SK-N-SH (cell line): ENCODE data around the gene LHFPL6. TPM values are rescaled to one million over a fixed set of nuclear protein-coding genes. Genes with fewer than 3 reads are reported as not detected.

Experiments used
- CTCF ChIA-PET: fragments of 300-600, 350-600 bp; formaldehyde crosslinking; extraction: SDS; loops from one replicate; lab custom pipeline; 2021; lab: Yijun Ruan, JAX
- POLR2A ChIA-PET: fragments of 350-600 bp; sonication (Branson Sonifier 250); formaldehyde crosslinking; extraction: SDS; loops from one replicate; lab custom pipeline; 2020; ENCODE audit warnings: antibody characterized with exemption, inconsistent platforms; lab: Yijun Ruan, JAX
- DNase-seq: peaks from one replicate; pipeline ENCODE4 v3.0.0; 2012
- H2AFZ ChIP-seq: fragments of 200-600 bp; sonication (generic); 2 replicates; pipeline ENCODE4 v1.8.1; 2016; ENCODE audit warnings: antibody characterized with exemption, mild to moderate bottlenecking, low read depth
- H3F3A ChIP-seq: fragments of 200-600 bp; sonication (generic); replicated peaks from 2 replicates; pipeline ENCODE3; 2016; ENCODE audit warnings: antibody characterized with exemption, mild to moderate bottlenecking; ENCODE audit not compliant: insufficient read depth
- H3K27ac ChIP-seq, 2 experiments: fragments of 200-500 bp in 1 of 2; fragments of 200-600 bp in 1 of 2; sonication (Bioruptor generic) in 1 of 2; sonication (generic), shearing (Covaris generic) in 1 of 2; 2 replicates each; pipeline versions ENCODE4 v1.5.1 to v1.6.1; 2014 to 2016; ENCODE audit warnings: low read depth in 2 of 2, inconsistent platforms in 1 of 2, low read length in 1 of 2, mild to moderate bottlenecking in 1 of 2, mixed read lengths in 1 of 2
- H3K27me3 ChIP-seq: fragments of 200-600 bp; sonication (generic), shearing (Covaris generic); 2 replicates; pipeline ENCODE4 v1.6.1; 2016; ENCODE audit warnings: mixed run types; ENCODE audit not compliant: insufficient read depth
- H3K36me3 ChIP-seq, 2 experiments: fragments of 200-500 bp in 1 of 2; fragments of 200-600 bp in 1 of 2; sonication (Bioruptor generic) in 1 of 2; sonication (generic) in 1 of 2; replicated peaks in 1 of 2; 2 replicates each; pipeline versions ENCODE3 to v1.5.1; 2014 to 2016; ENCODE audit warnings: low read length in 1 of 2, mild to moderate bottlenecking in 1 of 2; ENCODE audit not compliant: insufficient read depth in 2 of 2, control insufficient read depth in 1 of 2
- H3K4me1 ChIP-seq, 2 experiments: fragments of 200-500 bp in 1 of 2; fragments of 200-600 bp in 1 of 2; sonication (Bioruptor generic) in 1 of 2; sonication (generic), shearing (Covaris generic) in 1 of 2; 2 replicates each; pipeline versions ENCODE4 v1.5.1 to v1.6.1; 2014 to 2016; ENCODE audit warnings: low read depth in 1 of 2, low read length in 1 of 2, mixed run types in 1 of 2; ENCODE audit not compliant: insufficient read depth in 2 of 2, control insufficient read depth in 1 of 2
- H3K4me2 ChIP-seq: fragments of 200-600 bp; sonication (generic), shearing (Covaris generic); 2 replicates; pipeline ENCODE4 v1.6.1; 2017; ENCODE audit warnings: mixed run types
- H3K4me3 ChIP-seq, 2 experiments: fragments of 200-500 bp in 1 of 2; fragments of 200-600 bp in 1 of 2; sonication (Bioruptor generic) in 1 of 2; sonication (generic), shearing (Covaris generic) in 1 of 2; 2 replicates each; pipeline versions ENCODE4 v1.5.1 to v1.8.1; 2014 to 2016; ENCODE audit warnings: low read depth in 2 of 2, inconsistent platforms in 1 of 2, low read length in 1 of 2, mild to moderate bottlenecking in 1 of 2, mixed read lengths in 1 of 2, moderate library complexity in 1 of 2
- H3K79me2 ChIP-seq: fragments of 200-600 bp; sonication (generic); 2 replicates; pipeline ENCODE4 v1.8.1; 2017; ENCODE audit warnings: mild to moderate bottlenecking; ENCODE audit not compliant: insufficient read depth
- H3K9ac ChIP-seq: fragments of 200-600 bp; sonication (generic); 2 replicates; pipeline ENCODE4 v1.6.1; 2017; ENCODE audit warnings: mixed run types
- H3K9me2 ChIP-seq: fragments of 200-600 bp; sonication (generic); 2 replicates; pipeline ENCODE4 v1.6.1; 2017; ENCODE audit warnings: mixed run types
- H3K9me3 ChIP-seq: fragments of 200-600 bp; sonication (generic); 2 replicates; pipeline ENCODE4 v1.6.1; 2017; ENCODE audit warnings: mixed run types, mild to moderate bottlenecking, moderate library complexity
- H4K20me1 ChIP-seq: fragments of 200-600 bp; sonication (generic); 2 replicates; pipeline ENCODE4 v1.6.1; 2017; ENCODE audit warnings: mild to moderate bottlenecking, mixed run types; ENCODE audit not compliant: insufficient read depth
- ELF1 ChIP-seq: IDR thresholded peaks from 2 replicates; pipeline ENCODE4 v1.4.0; 2012
- EP300 ChIP-seq, 2 experiments: IDR thresholded peaks; 2 replicates each; pipeline versions ENCODE4 v1.4.0 to v1.6.1; 2012; ENCODE audit warnings: borderline replicate concordance in 1 of 2, low read depth in 1 of 2, low read length in 1 of 2
- FOXM1 ChIP-seq: IDR thresholded peaks from 2 replicates; pipeline ENCODE4 v1.4.0; 2012; ENCODE audit warnings: low read depth, mild to moderate bottlenecking
- IRF3 ChIP-seq: fragments of 150-350 bp; IDR thresholded peaks from 2 replicates; pipeline ENCODE4 v1.6.1; 2016; ENCODE audit warnings: mild to moderate bottlenecking, low read depth, low read length
- JUND ChIP-seq: IDR thresholded peaks from 2 replicates; pipeline ENCODE4 v1.4.0; 2012
- MXI1 ChIP-seq: IDR thresholded peaks from 2 replicates; pipeline ENCODE4 v1.6.1; 2012; ENCODE audit warnings: mild to moderate bottlenecking, low read depth, low read length, improper control_type of control experiment
- RXRA ChIP-seq: IDR thresholded peaks from 2 replicates; pipeline ENCODE4 v1.4.0; 2012; ENCODE audit warnings: low read depth, mild to moderate bottlenecking, borderline replicate concordance
- SIN3A ChIP-seq: IDR thresholded peaks from 2 replicates; pipeline ENCODE4 v1.6.1; 2012; ENCODE audit warnings: low read depth, mild to moderate bottlenecking, low read length, moderate library complexity, borderline replicate concordance
- TAF1 ChIP-seq: IDR thresholded peaks from 2 replicates; pipeline ENCODE4 v1.6.1; 2012; ENCODE audit warnings: low read depth, mild to moderate bottlenecking, low read length, moderate library complexity, borderline replicate concordance
- YY1 ChIP-seq: IDR thresholded peaks from 2 replicates; pipeline ENCODE4 v1.4.0; 2012; ENCODE audit warnings: low read depth, mild to moderate bottlenecking
- ZBTB33 ChIP-seq: IDR thresholded peaks from 2 replicates; pipeline ENCODE4 v1.4.0; 2012; ENCODE audit warnings: low read depth, borderline replicate concordance
- WGBS: methylation state at CpG from one replicate; pipeline ENCODE4 v1.1.6; 2017; ENCODE audit warnings: low lambda C conversion rate; 5-methylcytosine and 5-hydroxymethylcytosine counted together
- polyA plus RNA-seq, 3 experiments: library from polyadenylated mRNA; depleted of rRNA; stranded (reverse); fragments of >200 nt; gene quantifications; 2 replicates each; pipeline ENCODE4 v1.2.3, GENCODE V29; 2012
- TF ChIP-seq, protein P1 (sequence below): IDR thresholded peaks from 2 replicates; pipeline ENCODE4 v1.6.1; 2012; ENCODE audit warnings: mild to moderate bottlenecking, low read depth, low read length, moderate library complexity
- TF ChIP-seq, protein P2 (sequence below): IDR thresholded peaks from 2 replicates; pipeline ENCODE4 v1.4.0; 2012; ENCODE audit warnings: low read depth, borderline replicate concordance

Gene LHFPL6
- polyA plus RNA-seq, 1 of the 3 experiments (the other 2 are of a cell fraction): 22.2 TPM

DNA sequence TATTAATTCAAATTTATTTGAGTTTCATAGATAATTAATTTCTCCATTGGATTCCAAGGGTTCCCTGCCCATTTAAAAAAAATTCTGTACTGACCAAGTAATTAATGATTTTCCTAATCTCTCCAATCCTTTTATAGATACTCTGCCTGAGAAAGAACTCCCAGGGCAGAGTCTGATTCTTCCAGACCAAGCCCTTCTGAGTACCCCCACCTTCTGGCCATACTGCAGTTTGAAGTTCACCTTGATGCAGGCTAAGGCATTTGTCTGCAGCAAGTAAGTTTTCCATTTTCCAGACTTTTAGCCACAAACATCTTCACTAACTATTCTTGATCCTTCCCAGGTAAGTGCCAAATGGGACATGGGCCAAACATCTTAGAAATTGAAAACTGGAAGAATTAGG is 195.9 kb downstream of the LHFPL6 start (continued):
- TF ChIP-seq ZBTB33 (no peak), RXRA (no peak)

DNA sequence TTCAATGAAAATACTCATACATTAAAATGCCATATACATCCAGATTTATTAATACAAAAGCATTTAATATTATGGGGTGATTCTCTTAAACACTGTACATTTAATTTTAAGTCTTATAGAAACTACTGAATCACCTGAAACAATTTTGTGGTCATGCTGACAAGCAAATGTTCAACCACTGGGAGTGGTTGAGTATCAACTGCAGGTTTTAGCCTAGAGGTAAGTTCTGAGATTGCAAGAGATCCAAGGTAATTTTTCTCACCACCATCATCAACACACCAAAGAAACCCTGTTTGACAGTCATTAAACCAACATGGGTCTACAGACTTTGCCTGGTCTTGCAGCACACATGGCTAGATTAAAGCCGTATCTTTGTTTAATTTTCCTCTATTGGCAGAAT is 196.3 kb downstream of the LHFPL6 start:
- DNase-seq: no peak

GRCh38 chr13:39405596-39406205 is 197.3 kb downstream of the LHFPL6 start:
- POLR2A ChIA-PET: interaction anchor here (0.6 kb wide), 1 partner anchor 19 kb away, joined by 4 read pairs; no protein-coding TSS in a partner anchor
- 59% methylated on average over 7 of the region's 7 CpGs for WGBS

More for the DNA sequence above, 196.3 kb downstream of the LHFPL6 start:
- TF ChIP-seq YY1 (no peak), IRF3 (no peak), EP300 (IDR thresholded peaks at IDR 0.05; ENCODE audit: borderline replicate concordance in 1 of 2, low read depth in 1 of 2, low read length in 1 of 2) (no peak), FOXM1 (no peak)
- H3K27ac ChIP-seq: no peak overlapping the region
- no peak overlapping the region for H2AFZ ChIP-seq
- H3K79me2 ChIP-seq: no peaks in the 10 kb centered on the region
- no peaks in the 10 kb centered on the region for H3K27me3 ChIP-seq
- no peak overlapping the region for H3K4me2 ChIP-seq
- POLR2A ChIA-PET: no interaction called here
- no peaks in the 10 kb centered on the region for H3K9me2 ChIP-seq
- CTCF ChIA-PET: no interaction called here
- WGBS: 89% methylated on average over 1 of the region's 1 CpG
- peaks cover 0 to 4% of the 10 kb centered on the region in 2 experiments; a peak in 3 of 4 replicates for H3K4me1 ChIP-seq
- no peak overlapping the region for H3K4me3 ChIP-seq
- H4K20me1 ChIP-seq: no peaks in the 10 kb centered on the region
- H3K9me3 ChIP-seq: no peaks in the 10 kb centered on the region
- H3F3A ChIP-seq: no peaks in the 10 kb centered on the region
- no peaks in the 10 kb centered on the region for H3K36me3 ChIP-seq
- no peak overlapping the region for H3K9ac ChIP-seq

More at GRCh38 chr13:39405596-39406205, 197.3 kb downstream of the LHFPL6 start:
- no peak for TF ChIP-seq ZBTB33
- no peak for TF ChIP-seq TAF1
- TF ChIP-seq JUND: no peak
- no peak for TF ChIP-seq SIN3A
- TF ChIP-seq ELF1: no peak
- TF ChIP-seq, protein P1, sequence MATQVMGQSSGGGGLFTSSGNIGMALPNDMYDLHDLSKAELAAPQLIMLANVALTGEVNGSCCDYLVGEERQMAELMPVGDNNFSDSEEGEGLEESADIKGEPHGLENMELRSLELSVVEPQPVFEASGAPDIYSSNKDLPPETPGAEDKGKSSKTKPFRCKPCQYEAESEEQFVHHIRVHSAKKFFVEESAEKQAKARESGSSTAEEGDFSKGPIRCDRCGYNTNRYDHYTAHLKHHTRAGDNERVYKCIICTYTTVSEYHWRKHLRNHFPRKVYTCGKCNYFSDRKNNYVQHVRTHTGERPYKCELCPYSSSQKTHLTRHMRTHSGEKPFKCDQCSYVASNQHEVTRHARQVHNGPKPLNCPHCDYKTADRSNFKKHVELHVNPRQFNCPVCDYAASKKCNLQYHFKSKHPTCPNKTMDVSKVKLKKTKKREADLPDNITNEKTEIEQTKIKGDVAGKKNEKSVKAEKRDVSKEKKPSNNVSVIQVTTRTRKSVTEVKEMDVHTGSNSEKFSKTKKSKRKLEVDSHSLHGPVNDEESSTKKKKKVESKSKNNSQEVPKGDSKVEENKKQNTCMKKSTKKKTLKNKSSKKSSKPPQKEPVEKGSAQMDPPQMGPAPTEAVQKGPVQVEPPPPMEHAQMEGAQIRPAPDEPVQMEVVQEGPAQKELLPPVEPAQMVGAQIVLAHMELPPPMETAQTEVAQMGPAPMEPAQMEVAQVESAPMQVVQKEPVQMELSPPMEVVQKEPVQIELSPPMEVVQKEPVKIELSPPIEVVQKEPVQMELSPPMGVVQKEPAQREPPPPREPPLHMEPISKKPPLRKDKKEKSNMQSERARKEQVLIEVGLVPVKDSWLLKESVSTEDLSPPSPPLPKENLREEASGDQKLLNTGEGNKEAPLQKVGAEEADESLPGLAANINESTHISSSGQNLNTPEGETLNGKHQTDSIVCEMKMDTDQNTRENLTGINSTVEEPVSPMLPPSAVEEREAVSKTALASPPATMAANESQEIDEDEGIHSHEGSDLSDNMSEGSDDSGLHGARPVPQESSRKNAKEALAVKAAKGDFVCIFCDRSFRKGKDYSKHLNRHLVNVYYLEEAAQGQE: no peak
- TF ChIP-seq, protein P2, sequence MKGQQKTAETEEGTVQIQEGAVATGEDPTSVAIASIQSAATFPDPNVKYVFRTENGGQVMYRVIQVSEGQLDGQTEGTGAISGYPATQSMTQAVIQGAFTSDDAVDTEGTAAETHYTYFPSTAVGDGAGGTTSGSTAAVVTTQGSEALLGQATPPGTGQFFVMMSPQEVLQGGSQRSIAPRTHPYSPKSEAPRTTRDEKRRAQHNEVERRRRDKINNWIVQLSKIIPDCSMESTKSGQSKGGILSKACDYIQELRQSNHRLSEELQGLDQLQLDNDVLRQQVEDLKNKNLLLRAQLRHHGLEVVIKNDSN: no peak
- no peak for TF ChIP-seq MXI1
- peaks cover 0 to 4% of the 10 kb centered on the region in 2 experiments; a peak in 3 of 4 replicates for H3K4me1 ChIP-seq
- no peak overlapping the region for H3K4me3 ChIP-seq
- no peak for DNase-seq
- no peak overlapping the region for H2AFZ ChIP-seq
- no peaks in the 10 kb centered on the region for H3K27me3 ChIP-seq
- H3F3A ChIP-seq: no peaks in the 10 kb centered on the region
- CTCF ChIA-PET: interaction anchor here (1.4 to 2.3 kb wide), 2 partner anchors 8 to 206 kb away, joined by 3 to 13 read pairs; no protein-coding TSS in a partner anchor
- no peak overlapping the region for H3K9ac ChIP-seq
- H3K79me2 ChIP-seq: no peaks in the 10 kb centered on the region
- no peaks in the 10 kb centered on the region for H3K36me3 ChIP-seq
- H3K9me3 ChIP-seq: no peaks in the 10 kb centered on the region
- H3K9me2 ChIP-seq: no peaks in the 10 kb centered on the region
- H3K27ac ChIP-seq: no peak overlapping the region
- H3K4me2 ChIP-seq: no peak overlapping the region
- no peaks in the 10 kb centered on the region for H4K20me1 ChIP-seq
